ENCODE data around the gene ARMC2.
"Not testable (repeated sequence)": the region's sequence is repeated elsewhere in the genome, so short reads cannot be mapped to it uniquely, and the experiment has no call there.

ARMC2 gene

GRCh38 chr6:108848116-108848868, at the start of gene ARMC2:
ARMC2 (plus strand) TSS chr6:108848422; CDS start chr6:108854268, 5,846 bp downstream.
- peak; percentile 80 for DNase-seq

GRCh38 chr6:108798670-108799353, 49.4 kb upstream of the ARMC2 start:
- DNase-seq: no peak

- no peak for DNase-seq
Observed at GRCh38 chr6:108799354-108799717, 48.9 kb upstream of the ARMC2 start.

- DNase-seq: no peak
Observed at GRCh38 chr6:108799791-108800190, 48.4 kb upstream of the ARMC2 start.

GRCh38 chr6:108800427-108800864, 47.8 kb upstream of the ARMC2 start:
- DNase-seq: no peak

- DNase-seq: no peak
Observed at GRCh38 chr6:108801366-108801765, 46.9 kb upstream of the ARMC2 start.

- DNase-seq: no peak
Observed at GRCh38 chr6:108803982-108804490, 44.2 kb upstream of the ARMC2 start.

GRCh38 chr6:108804956-108805355, 43.3 kb upstream of the ARMC2 start:
- no peak for DNase-seq

GRCh38 chr6:108805611-108806167, 42.5 kb upstream of the ARMC2 start:
- no peak for DNase-seq

GRCh38 chr6:108806171-108806570, 42.1 kb upstream of the ARMC2 start:
- no peak for DNase-seq

GRCh38 chr6:108806665-108807064, 41.6 kb upstream of the ARMC2 start:
- no peak for DNase-seq

GRCh38 chr6:108807928-108808327, 40.3 kb upstream of the ARMC2 start:
- no peak for DNase-seq

GRCh38 chr6:108809211-108809610, 39.0 kb upstream of the ARMC2 start:
- DNase-seq: no peak

- no peak for DNase-seq
Observed at GRCh38 chr6:108810057-108810643, 38.1 kb upstream of the ARMC2 start.

GRCh38 chr6:108811490-108811889, 36.7 kb upstream of the ARMC2 start:
- DNase-seq: no peak

GRCh38 chr6:108813218-108813617, 35.0 kb upstream of the ARMC2 start:
- DNase-seq: not testable (repeated sequence)

- not testable (repeated sequence) for DNase-seq
Observed at GRCh38 chr6:108817276-108817675, 30.9 kb upstream of the ARMC2 start.

GRCh38 chr6:108820006-108820405, 28.2 kb upstream of the ARMC2 start:
- no peak for DNase-seq

- no peak for DNase-seq
Observed at GRCh38 chr6:108822401-108822800, 25.8 kb upstream of the ARMC2 start.

GRCh38 chr6:108825326-108825725, 22.9 kb upstream of the ARMC2 start:
- no peak for DNase-seq

GRCh38 chr6:108831104-108831503, 17.1 kb upstream of the ARMC2 start:
- no peak for DNase-seq

- DNase-seq: no peak
Observed at GRCh38 chr6:108832738-108833137, 15.5 kb upstream of the ARMC2 start.

- peak; percentile 50 for DNase-seq
Observed at GRCh38 chr6:108835218-108835850, 12.9 kb upstream of the ARMC2 start.

All from NCI-H1092 treated with DMSO at 0.1 percent for 48 hours (cell line).